ENCODE results near the gene PLEK. TPM values are rescaled to one million over a fixed set of nuclear protein-coding genes. Genes with fewer than 3 reads are reported as not detected.

PLEK gene
- polyA plus RNA-seq, 2 of the 4 experiments (the other 2 are of a cell fraction) = 0.04 TPM; not detected in 1

- Histone ChIP-seq H3K4me3 (no peak overlapping the region), H3K9me3 (no peaks in the 10 kb centered on the region), H3K4me2 (no peak overlapping the region), H3K27ac (no peak overlapping the region), H3K4me1 (no peaks in the 10 kb centered on the region)
- DNase-seq (ENCODE audit: low read depth in 1 of 2, low spot score in 1 of 2) (no peak), FAIRE-seq (no peak), ATAC-seq (no peak)
- ChIA-PET CTCF (interaction anchor here (0.7 to 3.8 kb wide), 2 partner anchors 78 to 81 kb away, joined by 3 to 30 read pairs; no protein-coding TSS in a partner anchor), POLR2A (no interaction called here)
- 91% methylated on average over 7 of the region's 7 CpGs for WGBS (ENCODE audit: missing lambda C conversion rate)
- TF ChIP-seq CBX8 (IDR thresholded peaks at IDR 0.05) = no peak
- TF ChIP-seq RFX5 (IDR thresholded peaks at IDR 0.05) = no peak
- TF ChIP-seq PHF8 (IDR thresholded peaks at IDR 0.05; ENCODE audit: borderline replicate concordance, low read depth) = no peak
- TF ChIP-seq FOXS1 (CRISPR knock-in tag; IDR thresholded peaks at IDR 0.05) = no peak
- TF ChIP-seq NR3C1 (IDR thresholded peaks at IDR 0.05) = no peak
- no peak for TF ChIP-seq MAZ (IDR thresholded peaks at IDR 0.05; ENCODE audit: borderline replicate concordance, low read depth, low read length)
- TF ChIP-seq MYC (IDR thresholded peaks at IDR 0.05; ENCODE audit: borderline replicate concordance, low read length) = no peak
- TF ChIP-seq, protein P1, sequence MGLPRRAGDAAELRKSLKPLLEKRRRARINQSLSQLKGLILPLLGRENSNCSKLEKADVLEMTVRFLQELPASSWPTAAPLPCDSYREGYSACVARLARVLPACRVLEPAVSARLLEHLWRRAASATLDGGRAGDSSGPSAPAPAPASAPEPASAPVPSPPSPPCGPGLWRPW (IDR thresholded peaks at IDR 0.05) = no peak
- no peak for TF ChIP-seq PBX3 (IDR thresholded peaks at IDR 0.05)
- no peak for TF ChIP-seq HDAC2 (IDR thresholded peaks at IDR 0.05)
- TF ChIP-seq ZC3H11A (IDR thresholded peaks at IDR 0.05) = no peak
- TF ChIP-seq ESRRA (IDR thresholded peaks at IDR 0.05; ENCODE audit: borderline replicate concordance, low read length) = no peak
- no peak for TF ChIP-seq NPAS2 (CRISPR knock-in tag; IDR thresholded peaks at IDR 0.05; ENCODE audit: borderline replicate concordance)
- TF ChIP-seq TFCP2L1 (CRISPR knock-in tag; IDR thresholded peaks at IDR 0.05) = no peak
- no peak for TF ChIP-seq TP53 (CRISPR knock-in tag; IDR thresholded peaks at IDR 0.05)
Observed at GRCh38 chr2:68362749-68363148, 2.3 kb upstream of the PLEK start.

- no peaks in the 10 kb centered on the region for H3K4me1 ChIP-seq
- FAIRE-seq (no peak), ATAC-seq (no peak), DNase-seq (ENCODE audit: low read depth in 1 of 2, low spot score in 1 of 2) (no peak)
- WGBS (ENCODE audit: missing lambda C conversion rate) = 68% methylated on average over 4 of the region's 4 CpGs
- no peaks in the 10 kb centered on the region for H3K9me3 ChIP-seq
- ChIA-PET CTCF (interaction anchor here (0.7 kb wide), 1 partner anchor 78 kb away, joined by 3 read pairs; no protein-coding TSS in a partner anchor), POLR2A (no interaction called here)
- H3K4me2 ChIP-seq = no peak overlapping the region
- no peak for TF ChIP-seq CEBPB (IDR thresholded peaks at IDR 0.05)
- no peak for TF ChIP-seq RARB (CRISPR knock-in tag; IDR thresholded peaks at IDR 0.05)
- no peak for TF ChIP-seq ZFP36 (IDR thresholded peaks at IDR 0.05; ENCODE audit: borderline replicate concordance, partially characterized antibody)
- TF ChIP-seq NFE2L2 (conservative IDR thresholded peaks at IDR 0.05; ENCODE audit: low read length) = no peak
- TF ChIP-seq MAX (IDR thresholded peaks at IDR 0.05) = no peak
- no peak for TF ChIP-seq ZNF302 (CRISPR knock-in tag; IDR thresholded peaks at IDR 0.05)
- no peak for TF ChIP-seq JUNB (IDR thresholded peaks at IDR 0.05)
- no peak for TF ChIP-seq NR3C1 (IDR thresholded peaks at IDR 0.05)
- no peak for TF ChIP-seq HOXB5 (CRISPR knock-in tag; IDR thresholded peaks at IDR 0.05)
- TF ChIP-seq FOXS1 (CRISPR knock-in tag; IDR thresholded peaks at IDR 0.05) = no peak
- no peak for TF ChIP-seq RCOR1 (IDR thresholded peaks at IDR 0.05; ENCODE audit: low read depth, low read length)
- TF ChIP-seq, protein P1 (IDR thresholded peaks at IDR 0.05) = no peak
- no peak for TF ChIP-seq POLR2A (IDR thresholded peaks at IDR 0.05; ENCODE audit: low read length)
- TF ChIP-seq PBX3 (IDR thresholded peaks at IDR 0.05) = no peak
- TF ChIP-seq KDM5A (IDR thresholded peaks at IDR 0.05) = no peak
- TF ChIP-seq HEYL (CRISPR knock-in tag; IDR thresholded peaks at IDR 0.05) = no peak
- no peak for TF ChIP-seq MAZ (IDR thresholded peaks at IDR 0.05; ENCODE audit: borderline replicate concordance, low read depth, low read length)
- TF ChIP-seq CTCF (IDR thresholded peaks at IDR 0.05) = no peak
- TF ChIP-seq, protein P2, sequence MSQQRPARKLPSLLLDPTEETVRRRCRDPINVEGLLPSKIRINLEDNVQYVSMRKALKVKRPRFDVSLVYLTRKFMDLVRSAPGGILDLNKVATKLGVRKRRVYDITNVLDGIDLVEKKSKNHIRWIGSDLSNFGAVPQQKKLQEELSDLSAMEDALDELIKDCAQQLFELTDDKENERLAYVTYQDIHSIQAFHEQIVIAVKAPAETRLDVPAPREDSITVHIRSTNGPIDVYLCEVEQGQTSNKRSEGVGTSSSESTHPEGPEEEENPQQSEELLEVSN (IDR thresholded peaks at IDR 0.05; ENCODE audit: borderline replicate concordance, low read depth) = no peak
- no peak for TF ChIP-seq RAD21 (conservative IDR thresholded peaks at IDR 0.05 in 1 of 2, IDR thresholded peaks at IDR 0.05 in 1 of 2)
- no peak overlapping the region for H3K4me3 ChIP-seq
- H3K27ac ChIP-seq = no peak overlapping the region
Observed at GRCh38 chr2:68363721-68364120, 1.4 kb upstream of the PLEK start.

All from A549 (cell line).